ENCODE results near the gene CAMSAP1.
"Not testable (repeated sequence)": the region's sequence is repeated elsewhere in the genome, so short reads cannot be mapped to it uniquely, and the experiment has no call there.

CAMSAP1 gene

DNA sequence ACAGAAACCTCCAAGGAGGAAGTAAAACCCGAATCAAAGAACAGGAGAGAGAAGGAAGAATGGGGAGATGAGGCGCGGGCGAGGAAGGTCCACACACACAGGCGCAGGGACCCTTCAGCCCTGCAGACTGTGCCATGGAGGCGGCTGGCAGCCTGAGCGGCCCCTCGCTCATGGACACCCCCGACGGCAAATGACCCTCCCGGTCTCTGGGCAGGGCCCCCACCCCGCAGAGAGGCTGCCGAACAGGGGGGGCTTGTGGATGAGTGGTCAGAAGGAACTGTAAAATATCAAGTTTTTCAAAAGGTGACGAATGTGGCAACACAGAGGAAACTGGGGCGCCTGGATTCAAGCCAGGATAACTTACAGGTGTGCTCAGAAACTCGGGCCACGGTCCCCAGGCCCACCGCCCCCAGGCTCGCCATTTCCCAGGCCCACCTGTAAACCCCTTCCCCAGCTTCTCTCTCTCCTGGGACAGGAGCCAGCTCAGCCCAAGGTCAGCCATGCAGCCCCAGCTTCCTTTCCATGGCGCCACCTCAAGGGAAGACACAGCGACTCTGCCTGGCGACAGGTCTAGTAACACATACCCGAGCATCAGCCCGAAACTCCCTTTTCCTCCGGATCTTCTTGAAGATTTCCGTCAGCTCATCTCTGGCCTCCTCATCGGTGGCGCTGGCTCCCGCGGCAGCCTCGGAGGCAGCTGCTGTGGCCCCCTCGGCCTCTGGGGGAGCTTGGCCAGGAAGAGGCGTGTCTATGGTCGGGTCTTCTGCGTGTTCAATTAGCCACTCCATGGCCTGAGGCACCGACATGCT lies 37.3 kb upstream of the CAMSAP1 start:
- Histone ChIP-seq H3K27ac (no peak overlapping the region), H3K4me3 (no peak overlapping the region)

DNA sequence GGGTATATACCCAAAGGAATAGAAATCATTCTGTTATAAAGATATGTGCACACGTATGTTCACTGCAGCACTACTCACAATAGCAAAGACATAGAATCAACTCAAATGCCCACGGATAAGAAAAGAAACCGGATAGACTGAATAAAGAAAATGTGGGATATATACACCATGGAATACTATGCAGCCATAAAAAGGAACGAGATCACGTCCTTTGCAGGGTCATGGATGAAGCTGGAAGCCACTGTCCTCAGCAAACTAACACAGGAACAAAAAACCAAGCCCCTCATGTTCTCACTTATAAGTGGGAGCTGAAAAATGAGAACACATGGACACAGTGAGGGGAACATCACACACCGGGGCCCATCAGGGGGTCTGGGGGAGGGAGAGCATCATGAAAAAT lies 36.3 kb upstream of the CAMSAP1 start:
- not testable (repeated sequence) for H3K27ac ChIP-seq, H3K4me3 ChIP-seq

GRCh38 chr9:135941288-135941995 lies 34.1 kb upstream of the CAMSAP1 start:
- H3K27ac ChIP-seq = no peak overlapping the region
- H3K4me3 ChIP-seq = no peak overlapping the region

DNA sequence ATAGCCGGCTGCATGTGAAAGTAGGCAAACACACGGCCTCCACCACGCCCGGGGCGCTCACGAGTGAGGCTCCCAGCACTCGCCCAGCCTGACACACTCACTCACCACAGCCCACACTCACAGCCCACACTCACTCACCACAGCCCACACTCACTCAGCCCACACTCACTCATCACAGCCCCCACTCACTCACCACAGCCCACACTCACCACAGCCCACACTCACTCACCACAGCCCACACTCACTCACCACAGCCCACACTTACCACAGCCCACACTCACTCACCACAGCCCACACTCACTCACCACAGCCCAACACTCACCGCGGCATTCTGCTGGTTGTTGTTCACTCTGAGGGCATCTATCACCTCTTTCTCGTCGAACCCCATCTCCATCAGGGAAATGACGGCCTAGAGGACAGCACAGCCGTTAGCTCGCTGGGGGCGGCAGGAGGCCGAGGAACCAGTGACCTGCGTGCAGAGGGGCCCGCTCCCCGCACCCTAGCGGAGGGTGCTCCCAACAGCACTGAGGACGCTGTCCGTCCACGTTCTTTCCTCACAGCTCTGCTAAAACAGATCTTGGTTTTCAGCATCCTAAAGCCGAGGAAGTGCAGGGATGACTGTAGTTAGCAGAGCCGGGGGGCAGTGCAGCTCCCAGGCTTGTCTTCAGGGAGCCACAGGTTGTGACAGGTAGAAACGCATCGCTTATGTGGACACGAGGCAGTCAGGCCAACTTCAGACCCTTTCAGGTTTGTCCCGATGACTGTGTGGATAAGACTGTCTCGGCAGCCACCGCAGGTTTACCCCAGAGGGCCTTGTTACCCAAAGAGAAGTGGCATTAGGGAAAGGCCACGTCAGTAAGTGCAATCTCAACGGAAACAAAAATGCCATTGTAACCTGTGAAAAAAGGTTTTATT lies 32.3 kb upstream of the CAMSAP1 start:
- H3K27ac ChIP-seq = no peak overlapping the region
- H3K4me3 ChIP-seq = no peak overlapping the region

DNA sequence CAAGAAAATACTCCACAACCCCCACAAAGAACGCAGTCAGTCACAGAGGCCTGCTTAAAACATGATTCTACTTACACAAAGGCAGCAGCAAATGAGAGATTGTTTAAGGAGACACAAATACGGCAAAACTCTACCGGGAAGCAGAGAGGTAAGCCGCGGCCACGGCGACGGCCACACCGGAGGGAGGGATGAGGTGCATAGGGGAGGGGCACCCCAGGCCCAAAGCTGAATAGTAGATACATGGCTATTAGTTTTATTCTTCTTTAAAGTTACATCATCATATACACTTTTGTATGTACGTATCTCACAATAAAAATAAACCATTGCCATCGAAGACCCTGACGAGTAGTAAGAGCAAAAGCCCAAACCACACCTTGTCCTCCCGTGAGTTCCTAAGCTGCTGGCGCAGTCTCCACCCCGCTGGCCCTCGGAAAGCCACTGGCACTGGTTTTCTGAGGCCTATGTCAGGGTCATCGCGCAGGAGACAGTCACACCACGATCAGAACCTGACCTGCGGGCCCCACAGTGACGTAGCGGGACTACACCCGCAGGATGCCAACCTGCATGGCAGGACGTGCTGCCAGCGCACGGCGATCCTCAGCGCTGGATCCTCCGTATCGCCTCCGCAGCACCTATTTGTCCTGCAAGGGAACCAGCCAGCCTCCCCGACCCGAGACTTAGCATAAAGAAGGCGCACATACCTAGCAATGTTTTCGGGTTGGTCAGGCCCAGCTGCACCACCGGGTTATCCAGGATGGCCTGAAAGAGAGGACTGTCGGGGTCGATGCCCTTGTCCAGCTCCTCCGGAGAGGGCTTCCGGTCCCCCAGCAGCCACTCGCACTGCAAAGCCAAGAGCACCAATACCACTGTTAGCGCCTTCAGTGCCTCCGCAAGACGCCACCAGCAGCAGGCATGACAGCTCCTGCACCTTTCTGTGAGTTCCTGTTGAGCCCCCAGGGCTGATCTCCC lies 30.5 kb upstream of the CAMSAP1 start:
- Histone ChIP-seq H3K4me3 (no peak overlapping the region), H3K27ac (no peak overlapping the region)

- no peak overlapping the region for H3K27ac ChIP-seq
- no peak overlapping the region for H3K4me3 ChIP-seq
Observed at GRCh38 chr9:135933114-135933513, 25.8 kb upstream of the CAMSAP1 start.

DNA sequence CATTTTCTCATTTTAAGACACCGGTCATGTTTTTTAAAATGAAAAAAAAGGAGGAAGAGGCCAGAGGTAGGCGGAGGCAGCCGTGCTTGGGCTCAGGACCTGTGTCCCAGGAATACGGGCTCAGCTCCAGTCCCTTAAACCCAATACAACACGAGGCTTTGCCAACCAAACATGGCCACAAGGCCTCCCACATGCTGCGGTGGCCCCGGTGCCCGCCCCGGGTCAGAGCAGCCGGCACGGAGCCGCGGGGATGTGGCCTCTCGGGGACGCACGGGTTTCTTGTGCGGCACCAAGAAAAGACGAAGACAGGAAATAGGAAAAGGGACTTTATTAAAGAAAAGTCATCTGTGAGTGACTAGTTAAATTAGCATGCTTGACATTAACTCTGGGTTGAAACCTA lies 25.3 kb upstream of the CAMSAP1 start:
- H3K27ac ChIP-seq = no peak overlapping the region
- no peak overlapping the region for H3K4me3 ChIP-seq

DNA sequence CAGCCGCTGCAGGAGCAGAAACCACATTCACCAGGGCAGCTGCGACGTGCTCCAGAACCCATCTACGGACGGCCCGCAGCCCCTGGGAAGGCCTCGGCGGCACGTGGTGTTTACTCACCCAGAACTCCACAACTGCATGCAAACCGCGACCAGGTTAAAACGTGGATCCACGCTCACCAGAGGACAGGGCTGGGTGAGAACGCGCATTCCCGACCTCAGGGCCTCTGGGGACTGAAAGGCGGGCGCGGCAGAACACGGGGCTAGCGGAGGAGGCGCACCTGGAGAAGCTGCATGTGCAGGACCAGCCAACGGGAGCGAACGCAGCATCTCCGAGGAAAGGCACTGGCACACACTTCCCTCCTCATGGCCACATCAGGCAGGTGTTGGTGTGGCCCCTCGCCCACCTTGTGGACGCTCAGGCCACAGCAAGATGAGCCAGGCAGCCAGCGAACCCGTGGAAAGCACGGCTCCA lies 24.0 kb upstream of the CAMSAP1 start:
- H3K27ac ChIP-seq = no peak overlapping the region
- no peak overlapping the region for H3K4me3 ChIP-seq

GRCh38 chr9:135930446-135931345 lies 23.4 kb upstream of the CAMSAP1 start:
- H3K27ac ChIP-seq = no peak overlapping the region
- no peak overlapping the region for H3K4me3 ChIP-seq

DNA sequence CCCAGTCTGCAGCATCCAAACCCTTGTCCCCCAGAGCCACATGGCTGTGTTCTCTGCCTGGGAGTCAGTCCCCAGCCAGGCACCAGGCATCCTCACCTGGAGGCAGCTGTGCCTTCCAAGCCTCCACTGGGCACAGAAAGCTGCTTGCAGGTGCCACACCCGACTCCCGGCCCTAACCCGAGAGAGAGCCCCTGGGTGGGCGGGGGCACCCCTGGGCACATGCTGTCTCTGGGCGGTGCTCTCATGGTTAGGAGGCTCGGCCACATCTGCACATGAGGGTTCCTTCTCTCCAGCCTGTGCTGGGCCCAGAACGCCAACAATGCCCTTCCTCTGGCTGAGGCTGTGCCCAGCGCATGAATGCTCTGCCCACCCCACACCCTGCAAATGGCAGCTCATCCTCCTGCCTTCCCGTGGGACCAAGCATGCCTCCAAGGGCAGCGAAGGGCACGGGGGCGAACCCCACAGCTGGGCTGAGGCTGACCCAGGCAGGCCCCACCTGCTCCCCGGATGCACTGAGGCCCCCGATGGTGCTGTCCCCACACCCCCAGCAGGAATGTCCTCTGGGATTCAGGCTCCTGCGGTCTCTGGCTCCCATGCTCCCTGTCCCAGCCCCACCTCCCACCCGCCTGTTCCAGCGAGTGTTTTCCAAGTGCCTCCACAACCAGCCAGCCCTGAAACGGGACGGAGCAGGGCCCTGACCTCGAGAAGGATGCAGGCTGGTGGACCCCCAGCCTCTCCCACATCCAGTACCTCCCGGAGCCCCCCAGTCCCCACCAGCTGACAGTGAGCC lies 22.5 kb upstream of the CAMSAP1 start:
- H3K27ac ChIP-seq = no peak overlapping the region
- no peak overlapping the region for H3K4me3 ChIP-seq

DNA sequence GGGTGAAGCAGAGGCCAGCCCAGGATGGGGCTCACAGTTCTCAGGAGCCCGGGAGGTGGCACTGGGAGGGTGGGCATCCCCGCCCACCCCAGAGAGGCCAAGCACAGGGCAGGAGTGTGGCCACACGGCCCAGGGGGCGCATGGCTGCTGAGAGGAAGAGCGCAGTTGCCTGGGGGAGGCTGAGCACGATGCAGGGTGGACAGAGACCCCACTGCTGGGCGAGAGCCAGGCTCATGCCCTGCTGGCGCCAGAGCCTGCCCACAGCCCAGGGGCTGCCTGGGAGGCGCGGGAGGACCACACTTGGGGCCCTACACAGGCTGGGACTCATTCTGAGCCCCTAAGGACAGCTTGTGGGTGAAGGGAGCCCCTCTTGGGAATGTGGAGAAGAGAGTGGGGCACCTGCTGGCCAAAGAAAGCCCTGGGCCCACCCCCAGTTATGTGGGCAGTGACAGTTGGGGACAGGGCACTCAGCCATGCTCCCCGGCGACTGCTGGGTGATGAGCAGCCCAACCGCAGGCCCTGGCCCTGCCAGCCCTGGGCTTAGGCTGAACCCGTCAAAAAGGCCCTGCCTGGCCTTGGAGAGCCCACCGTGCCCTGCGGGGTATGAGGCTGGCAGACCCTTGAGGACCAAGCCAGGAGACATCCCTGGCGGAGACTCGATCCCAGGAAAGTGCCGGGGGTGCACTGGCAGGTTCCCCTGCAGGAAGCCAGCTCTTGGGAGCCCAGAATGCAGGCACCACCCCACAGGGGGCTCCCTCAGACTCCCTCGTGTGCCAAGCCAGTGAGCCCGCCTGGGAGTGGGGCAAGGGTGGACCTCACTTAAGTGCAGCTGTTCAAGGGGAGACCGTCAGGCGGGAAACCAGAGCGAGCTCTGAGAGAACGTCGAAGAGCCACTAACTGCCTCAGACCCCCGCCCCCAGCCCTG lies 21.6 kb upstream of the CAMSAP1 start:
- H3K27ac ChIP-seq = no peak overlapping the region

DNA sequence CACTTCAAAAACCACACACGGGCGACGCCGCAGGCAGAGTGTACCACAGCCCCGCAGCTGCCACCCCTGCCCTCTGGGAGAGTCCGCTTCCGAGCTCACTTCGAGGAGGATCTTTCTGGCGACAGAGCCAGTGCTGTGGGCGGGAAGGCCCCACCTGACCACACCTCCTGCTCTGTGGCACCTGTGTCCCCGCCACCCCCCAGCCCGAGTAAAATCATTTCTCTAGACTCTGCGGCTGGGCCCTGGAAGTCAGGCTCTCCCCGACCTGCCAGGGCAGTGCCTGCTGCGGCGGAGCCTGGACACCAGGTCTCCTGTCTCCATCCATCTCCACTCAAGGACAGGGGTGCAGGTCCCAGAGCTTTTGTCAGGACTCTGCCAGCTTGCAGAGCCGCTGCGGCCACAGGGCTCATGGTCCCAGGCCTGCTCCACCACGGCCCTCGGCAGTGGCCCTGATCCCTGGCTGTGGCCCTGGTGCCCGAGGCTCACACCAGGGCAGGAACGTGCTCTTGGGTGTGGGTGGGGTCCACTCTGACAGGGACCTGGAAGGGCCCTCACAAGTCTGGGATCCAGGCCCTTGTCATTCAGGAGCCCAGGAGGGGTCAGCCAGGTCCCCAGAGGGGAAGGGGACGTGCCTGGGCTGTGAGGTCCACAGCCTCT lies 20.9 kb upstream of the CAMSAP1 start:
- no peak overlapping the region for H3K27ac ChIP-seq
- no peak overlapping the region for H3K4me3 ChIP-seq

More for the DNA sequence above, 21.6 kb upstream of the CAMSAP1 start:
- H3K4me3 ChIP-seq = no peak overlapping the region

DNA sequence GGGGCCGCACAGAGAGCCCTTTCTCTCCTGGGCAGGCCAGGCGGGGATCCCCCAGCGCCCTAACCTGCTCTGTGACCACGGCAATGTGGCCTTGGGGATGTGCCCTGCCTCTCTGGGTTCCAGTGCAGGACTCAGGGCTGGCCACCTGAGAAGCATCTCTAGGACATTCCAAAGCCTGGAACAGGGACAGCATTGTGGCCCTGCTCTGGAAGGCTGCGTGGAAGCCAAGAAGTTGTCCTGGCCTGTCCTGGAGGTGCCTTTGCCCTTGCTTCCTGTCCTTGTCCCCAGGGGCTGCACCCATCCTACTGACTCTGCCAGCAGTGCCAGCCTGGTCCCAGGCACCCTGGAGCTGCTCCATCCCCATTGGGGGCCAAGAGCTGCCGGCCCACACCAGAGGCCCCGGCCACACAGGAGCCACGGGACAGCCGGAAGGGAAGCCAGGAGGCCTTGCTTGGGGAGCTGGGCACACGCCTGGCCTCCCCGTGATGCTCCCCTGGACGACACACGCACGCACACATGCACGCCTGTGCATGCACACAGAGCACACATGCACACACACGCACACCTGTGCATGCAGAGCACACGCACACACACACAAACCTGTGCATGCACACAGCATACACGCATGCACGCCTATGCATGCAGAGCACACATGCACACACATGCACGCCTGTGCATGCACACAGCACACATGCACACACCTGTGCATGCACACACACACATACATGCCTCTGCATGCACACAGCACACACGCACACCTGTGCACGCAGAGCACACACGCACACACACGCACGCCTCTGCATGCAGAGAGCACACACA lies 20.1 kb upstream of the CAMSAP1 start:
- H3K4me3 ChIP-seq = no peak overlapping the region
- peak overlapping the region in 13 of 21 experiments; percentile 1 to 58 (median 43) for H3K27ac ChIP-seq

DNA sequence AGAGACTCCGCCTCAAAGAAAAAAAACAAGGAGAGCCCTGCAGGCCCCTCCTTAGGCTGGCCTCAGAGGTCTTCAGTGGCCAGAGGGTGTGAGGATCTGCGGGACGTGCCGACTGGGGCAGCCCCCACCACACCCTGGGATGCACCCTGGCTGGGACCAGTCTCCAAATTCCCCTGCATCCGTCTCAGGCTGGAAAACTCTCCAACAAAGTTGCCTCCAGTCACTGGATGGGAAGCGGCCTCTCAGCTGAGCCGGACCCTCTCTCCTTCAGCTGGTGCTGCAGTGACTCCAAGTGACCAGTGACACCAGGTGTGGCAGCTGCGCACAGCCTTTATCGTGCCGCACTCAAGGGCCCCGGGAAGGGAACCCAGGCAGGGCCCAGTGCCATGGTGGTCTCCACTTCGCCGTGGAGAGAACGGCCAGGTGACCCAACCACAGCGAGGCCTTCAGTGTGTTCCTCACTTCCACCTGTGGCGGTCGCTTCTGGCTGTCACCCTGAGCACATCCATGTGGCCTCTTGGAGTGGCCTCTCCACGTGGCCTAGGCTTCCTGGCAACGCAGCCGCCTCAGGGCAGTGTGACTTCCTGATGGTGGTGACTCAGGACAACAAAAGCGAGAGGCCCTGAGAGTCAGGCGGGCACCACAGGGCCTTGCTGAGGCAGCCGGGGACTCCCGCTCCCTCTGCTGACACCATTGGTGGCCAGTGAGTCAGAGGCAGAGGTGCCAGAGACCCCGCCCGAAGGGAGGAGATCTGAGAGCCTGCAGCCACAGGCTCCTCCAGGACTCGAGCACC lies 19.3 kb upstream of the CAMSAP1 start:
- no peak overlapping the region for H3K4me3 ChIP-seq
- peak overlapping the region in 15 of 21 experiments; percentile 1 to 71 (median 43) for H3K27ac ChIP-seq

Measured in skin epidermis (tissue), 12 donors.